IMR-90 (cell line): ENCODE measurements around the gene FBXO15.

Source experiments
- CEBPB ChIP-seq: IDR thresholded peaks from 2 replicates; pipeline ENCODE4 v1.6.1; 2012; ENCODE audit warnings: low read depth, low read length, improper control_type of control experiment
- CTCF ChIP-seq: conservative IDR thresholded peaks from 2 replicates; pipeline ENCODE4 v1.5.1; 2012; ENCODE audit warnings: mild to moderate bottlenecking, low read depth, low read length, improper control_type of control experiment
- FOS ChIP-seq: fragments of 150-350 bp; IDR thresholded peaks from 2 replicates; pipeline ENCODE4 v1.6.1; 2016; ENCODE audit warnings: low read depth, low read length
- MAFK ChIP-seq: IDR thresholded peaks from 2 replicates; pipeline ENCODE4 v1.6.1; 2012; ENCODE audit warnings: low read depth, low read length, improper control_type of control experiment
- POLR2A ChIP-seq: IDR thresholded peaks from 2 replicates; pipeline ENCODE4 v1.6.1; 2012; ENCODE audit warnings: mild to moderate bottlenecking, low read depth, low read length

GRCh38 chr18:74191577-74191976 is 43.9 kb upstream of the FBXO15 start:
- TF ChIP-seq FOS (no peak), POLR2A (no peak), CEBPB (no peak), CTCF (no peak), MAFK (no peak)
